Endothelial cell of umbilical vein (primary cell): ENCODE results near the gene MDN1. TPM values are rescaled to one million over a fixed set of nuclear protein-coding genes. Genes with fewer than 3 reads are reported as not detected.

ENCODE experiments used
- BruUV-seq: library from RNA; stranded (reverse); fragments of 400-500 nt; replicated peaks from 2 replicates; lab custom pipeline; 2021; lab: Mats Ljungman, UMichigan
- CTCF ChIA-PET: fragments of 300-600, 350-600 bp; sonication (Branson Sonifier 250); formaldehyde crosslinking; loops from one replicate; lab custom pipeline; 2021; ENCODE audit warnings: antibody characterized with exemption, inconsistent platforms; lab: Charles Lee
- POLR2A ChIA-PET: fragments of 300-600, 350-600 bp; sonication (Branson Sonifier 250); formaldehyde crosslinking; loops from one replicate; lab custom pipeline; 2021; ENCODE audit warnings: antibody characterized with exemption, inconsistent platforms; lab: Charles Lee
- DNase-seq: peaks from one replicate; pipeline ENCODE4 v3.0.0-alpha.2; 2011; ENCODE audit warnings: low read depth, low spot score
- FAIRE-seq: peaks from 2 replicates; lab custom pipeline; 2011; peaks lifted over from hg19 to GRCh38; lab: Jason Lieb, UNC
- H2AFZ ChIP-seq: 2 replicates; pipeline ENCODE4 v1.6.0; 2012; ENCODE audit warnings: low read depth, low read length, control low read depth, inconsistent platforms
- H3K27ac ChIP-seq: 2 replicates; pipeline ENCODE4 v1.5.1; 2011; ENCODE audit warnings: low read depth, mild to moderate bottlenecking, control low read depth, low read length, moderate library complexity; ENCODE audit not compliant: insufficient read depth
- H3K27me3 ChIP-seq, 2 experiments: 2 replicates each; pipeline versions ENCODE4 v1.6.0 to v1.6.1; 2011; ENCODE audit warnings: low read length in 2 of 2, mixed read lengths in 1 of 2; ENCODE audit not compliant: control insufficient read depth in 2 of 2, insufficient read depth in 2 of 2
- H3K36me3 ChIP-seq, 2 experiments: 2 replicates in 1 of 2; 3 replicates in 1 of 2; pipeline ENCODE4 v1.5.1; 2011; ENCODE audit warnings: low read length in 2 of 2, mild to moderate bottlenecking in 1 of 2, moderate library complexity in 1 of 2; ENCODE audit not compliant: control insufficient read depth in 2 of 2, insufficient read depth in 2 of 2; ENCODE audit errors: extremely low read depth in 1 of 2
- H3K4me1 ChIP-seq: 3 replicates; pipeline ENCODE4 v1.5.1; 2011; ENCODE audit warnings: mild to moderate bottlenecking, low read length; ENCODE audit not compliant: control insufficient read depth, insufficient read depth; ENCODE audit errors: extremely low read depth
- H3K4me2 ChIP-seq: 2 replicates; pipeline ENCODE4 v1.6.1; 2011; ENCODE audit warnings: low read length, control low read depth, mixed read lengths; ENCODE audit not compliant: insufficient read depth
- H3K4me3 ChIP-seq, 3 experiments: fragments of 200-600 bp in 1 of 3; sonication (generic), shearing (Covaris generic) in 1 of 3; replicated peaks in 1 of 3; 2 replicates each; pipeline ENCODE4 v1.5.1; 2011 to 2016; ENCODE audit warnings: control low read depth in 3 of 3, low read length in 3 of 3, mild to moderate bottlenecking in 2 of 3, inconsistent platforms in 1 of 3, low read depth in 1 of 3, moderate library complexity in 1 of 3; ENCODE audit not compliant: insufficient read depth in 1 of 3
- H3K79me2 ChIP-seq: 2 replicates; pipeline ENCODE4 v1.6.0; 2012; ENCODE audit warnings: low read length, inconsistent platforms; ENCODE audit not compliant: control insufficient read depth, insufficient read depth
- H3K9ac ChIP-seq: replicated peaks from 2 replicates; pipeline ENCODE3; 2011; ENCODE audit warnings: low read length, control low read depth; ENCODE audit not compliant: insufficient read depth; ENCODE audit errors: extremely low read depth
- H3K9me1 ChIP-seq: replicated peaks from 3 replicates; pipeline ENCODE4 v1.6.0; 2011; ENCODE audit warnings: mild to moderate bottlenecking, low read length; ENCODE audit not compliant: control insufficient read depth, insufficient read depth; ENCODE audit errors: extremely low read depth
- H3K9me3 ChIP-seq: replicated peaks from 2 replicates; pipeline ENCODE4 v1.5.1; 2012; ENCODE audit warnings: low read length, inconsistent platforms; ENCODE audit not compliant: control insufficient read depth, insufficient read depth
- H4K20me1 ChIP-seq: replicated peaks from 2 replicates; pipeline ENCODE3; 2011; ENCODE audit warnings: mild to moderate bottlenecking, low read length; ENCODE audit not compliant: control insufficient read depth, insufficient read depth; ENCODE audit errors: extremely low read depth
- EZH2 ChIP-seq: IDR thresholded peaks from 2 replicates; pipeline ENCODE4 v1.6.1; 2012; ENCODE audit warnings: borderline replicate concordance, low read depth, mild to moderate bottlenecking, moderate library complexity, low read length, inconsistent platforms; ENCODE audit not compliant: severe bottlenecking
- FOS ChIP-seq: IDR thresholded peaks from 2 replicates; pipeline ENCODE4 v1.6.1; 2011; ENCODE audit warnings: mild to moderate bottlenecking, low read length, moderate library complexity, borderline replicate concordance; ENCODE audit not compliant: insufficient read depth
- JUN ChIP-seq: IDR thresholded peaks from 2 replicates; pipeline ENCODE4 v1.6.1; 2011; ENCODE audit warnings: borderline replicate concordance, low read depth; ENCODE audit not compliant: insufficient read length, insufficient read depth
- MYC ChIP-seq: IDR thresholded peaks from one replicate; pipeline ENCODE4 v1.6.1; 2011; ENCODE audit warnings: mild to moderate bottlenecking, low read depth, low read length
- POLR2A ChIP-seq: IDR thresholded peaks from 2 replicates; pipeline ENCODE4 v1.6.1; 2012; ENCODE audit warnings: low read depth, mild to moderate bottlenecking, control low read depth, low read length
- POLR2AphosphoS5 ChIP-seq: IDR thresholded peaks from 2 replicates; pipeline ENCODE4 v1.6.1; 2012; ENCODE audit warnings: low read depth, mild to moderate bottlenecking, control low read depth, low read length, moderate library complexity; ENCODE audit not compliant: insufficient read depth
- dilution Hi-C: fragments of 300-500 bp; cut with MboI; formaldehyde crosslinking; loops from one replicate; pipeline ENCODE4 v1.15.0; 2019; ENCODE audit warnings: low sequenced_read_pairs; ENCODE audit not compliant: extremely low pct_ligation_motif_present
- intact Hi-C: fragments of 100-400 bp; cut with micrococcal nuclease; formaldehyde crosslinking; loops from one replicate; pipeline ENCODE4 v1.10.0; 2022
- polyA plus RNA-seq, 4 experiments: library from polyadenylated mRNA; depleted of rRNA in 3 of 4; stranded (reverse) in 3 of 4; unstranded in 1 of 4; fragments of >200 nt; gene quantifications; 2 replicates each; pipeline versions ENCODE4 v1.2.1 to v1.2.3, GENCODE V29; 2011 to 2012; ENCODE audit warnings: missing spikeins in 1 of 4
- total RNA-seq: library from RNA; stranded (reverse); gene quantifications from 2 replicates; pipeline ENCODE4 v1.2.3, GENCODE V29; 2021
- TF ChIP-seq, protein P1 (sequence below): IDR thresholded peaks from 2 replicates; pipeline ENCODE4 v1.6.1; 2011; ENCODE audit not compliant: insufficient read depth, insufficient read length
- TF ChIP-seq, protein P2 (sequence below), 2 donors: IDR thresholded peaks; 1 replicate in 1 of 2; 2 replicates in 1 of 2; pipeline ENCODE4 v1.5.1; 2011; ENCODE audit warnings: low read length in 2 of 2, mild to moderate bottlenecking in 2 of 2, moderate library complexity in 2 of 2, control low read depth in 1 of 2, inconsistent platforms in 1 of 2, low read depth in 1 of 2; ENCODE audit not compliant: insufficient read depth in 1 of 2; ENCODE audit errors: extremely low read depth in 1 of 2

MDN1 gene
- total and polyA plus RNA-seq, 2 donors (not counting 3 experiments of a cell fraction or from before 2014, with no cell fraction given), result 9.2 to 39.6 TPM

DNA sequence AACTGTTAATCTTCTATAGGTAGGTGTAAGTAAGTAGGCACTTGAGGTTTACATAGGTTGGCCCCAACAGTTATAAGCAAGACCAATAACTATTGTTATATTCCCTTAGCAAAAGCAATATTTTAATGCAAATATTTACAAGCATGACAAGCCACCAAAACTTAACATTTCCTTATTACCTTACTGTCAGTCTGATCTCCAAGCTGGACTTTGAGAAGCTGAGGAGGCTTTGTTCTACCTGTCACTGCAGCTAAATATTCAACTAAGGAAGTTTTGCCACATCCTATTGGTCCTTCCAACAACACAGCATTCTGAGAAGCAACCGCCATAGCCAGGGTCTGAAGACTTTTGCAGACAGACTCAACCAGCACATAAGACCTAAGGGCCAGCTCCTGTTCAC lies 29.6 kb downstream of the MDN1 start:
- intact Hi-C loops (no loop called here), dilution Hi-C loops (no loop called here)
- BruUV-seq, result no TSS peak
- Histone ChIP-seq H3K27ac (no peak overlapping the region), H4K20me1 (no peaks in the 10 kb centered on the region), H3K9me3 (no peaks in the 10 kb centered on the region), H3K4me1 (no peaks in the 10 kb centered on the region), H3K36me3 (peaks cover 6 to 11% of the 10 kb centered on the region in 2 experiments), H3K4me2 (no peak overlapping the region), H3K9ac (no peak overlapping the region), H3K4me3 (no peak overlapping the region), H3K27me3 (no peaks in the 10 kb centered on the region), H2AFZ (no peak overlapping the region), H3K9me1 (no peaks in the 10 kb centered on the region), H3K79me2 (peaks cover 2% of the 10 kb centered on the region)
- DNase-seq, result no peak
- no peak for FAIRE-seq
- CTCF ChIA-PET, result no interaction called here
- POLR2A ChIA-PET, result no interaction called here
- TF ChIP-seq MYC (no peak), POLR2AphosphoS5 (no peak), EZH2 (no peak), JUN (no peak), POLR2A (no peak), FOS (no peak)
- TF ChIP-seq, protein P1, sequence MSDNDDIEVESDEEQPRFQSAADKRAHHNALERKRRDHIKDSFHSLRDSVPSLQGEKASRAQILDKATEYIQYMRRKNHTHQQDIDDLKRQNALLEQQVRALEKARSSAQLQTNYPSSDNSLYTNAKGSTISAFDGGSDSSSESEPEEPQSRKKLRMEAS, result no peak
- TF ChIP-seq, protein P2, sequence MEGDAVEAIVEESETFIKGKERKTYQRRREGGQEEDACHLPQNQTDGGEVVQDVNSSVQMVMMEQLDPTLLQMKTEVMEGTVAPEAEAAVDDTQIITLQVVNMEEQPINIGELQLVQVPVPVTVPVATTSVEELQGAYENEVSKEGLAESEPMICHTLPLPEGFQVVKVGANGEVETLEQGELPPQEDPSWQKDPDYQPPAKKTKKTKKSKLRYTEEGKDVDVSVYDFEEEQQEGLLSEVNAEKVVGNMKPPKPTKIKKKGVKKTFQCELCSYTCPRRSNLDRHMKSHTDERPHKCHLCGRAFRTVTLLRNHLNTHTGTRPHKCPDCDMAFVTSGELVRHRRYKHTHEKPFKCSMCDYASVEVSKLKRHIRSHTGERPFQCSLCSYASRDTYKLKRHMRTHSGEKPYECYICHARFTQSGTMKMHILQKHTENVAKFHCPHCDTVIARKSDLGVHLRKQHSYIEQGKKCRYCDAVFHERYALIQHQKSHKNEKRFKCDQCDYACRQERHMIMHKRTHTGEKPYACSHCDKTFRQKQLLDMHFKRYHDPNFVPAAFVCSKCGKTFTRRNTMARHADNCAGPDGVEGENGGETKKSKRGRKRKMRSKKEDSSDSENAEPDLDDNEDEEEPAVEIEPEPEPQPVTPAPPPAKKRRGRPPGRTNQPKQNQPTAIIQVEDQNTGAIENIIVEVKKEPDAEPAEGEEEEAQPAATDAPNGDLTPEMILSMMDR (IDR thresholded peaks at IDR 0.05; ENCODE audit: extremely low read depth in 1 of 2, insufficient read depth in 1 of 2, low read depth in 1 of 2, low read length in 2 of 2), result no peak
